ENCODE results near the gene RBFOX2. TPM values are rescaled to one million over a fixed set of nuclear protein-coding genes. Genes with fewer than 3 reads are reported as not detected.

Gene RBFOX2
- total and polyA plus RNA-seq, 2 experiments from 2014 or later, result 88.8 to 131 TPM

GRCh38 chr22:35972559-35972958, 56.1 kb downstream of the RBFOX2 start:
- no peak overlapping the region for H3K27ac ChIP-seq (ENCODE audit: low read depth)

More at GRCh38 chr22:35972559-35972958, 56.1 kb downstream of the RBFOX2 start:
- Histone ChIP-seq H2AFZ (no peak overlapping the region), H3K4me3 (no peak overlapping the region), H3K27me3 (ENCODE audit: insufficient read depth) (no peaks in the 10 kb centered on the region), H3K9me2 (ENCODE audit: insufficient read depth) (no peaks in the 10 kb centered on the region), H3K79me2 (replicated peaks; ENCODE audit: insufficient read depth) (peaks cover 98% of the 10 kb centered on the region), H4K20me1 (replicated peaks; ENCODE audit: insufficient read depth) (peaks cover 12% of the 10 kb centered on the region; the same call in 1 of the 2 replicates), H3K4me1 (ENCODE audit: insufficient read depth) (peaks cover 37% of the 10 kb centered on the region), H3K36me3 (ENCODE audit: insufficient read depth) (no peaks in the 10 kb centered on the region), H3K4me2 (no peak overlapping the region), H3F3A (replicated peaks; ENCODE audit: low read depth) (no peaks in the 10 kb centered on the region)
- Mint-ChIP-seq H3K36me3 (ENCODE audit: low read depth) (no peaks in the 10 kb centered on the region), H3K9me3 (no peaks in the 10 kb centered on the region), H3K4me3 (no peak overlapping the region), H3K27ac (no peak overlapping the region), H3K4me1 (peaks cover 56% of the 10 kb centered on the region), H3K27me3 (ENCODE audit: insufficient read depth, low read depth, poor library complexity) (peaks cover 2% of the 10 kb centered on the region)
- DNase-seq (ENCODE audit: low spot score), result no peak
- no peak for TF ChIP-seq REST (IDR thresholded peaks at IDR 0.05; ENCODE audit: unreplicated experiment)
- no peak for TF ChIP-seq ETS1 (IDR thresholded peaks at IDR 0.05)
- no peak for TF ChIP-seq STAT1 (IDR thresholded peaks at IDR 0.05; ENCODE audit: unreplicated experiment)
- no peak for TF ChIP-seq EZH2 (IDR thresholded peaks at IDR 0.05; ENCODE audit: low read depth, unreplicated experiment)
- TF ChIP-seq JUNB (IDR thresholded peaks at IDR 0.05; ENCODE audit: unreplicated experiment), result no peak
- no peak for TF ChIP-seq ZNF331 (CRISPR knock-in tag; IDR thresholded peaks at IDR 0.05; ENCODE audit: low read depth)
- TF ChIP-seq ZNF462 (CRISPR knock-in tag; IDR thresholded peaks at IDR 0.05), result no peak
- no peak for ATAC-seq

Measured in GM23338 (cell line).